WTC11 (cell line): Measurements from ENCODE around the gene C2CD2. TPM values are rescaled to one million over a fixed set of nuclear protein-coding genes. Genes with fewer than 3 reads are reported as not detected.

Experiments used
- ATAC-seq: fragments of 200-7000 bp; cut with Tn5 transposase; 2 replicates; pipeline ENCODE4 v1.10.0; 2021; ENCODE audit warnings: mild to moderate bottlenecking, moderate library complexity
- CTCF ChIA-PET: fragments of 300-600 bp; sonication (Branson Sonifier 250); formaldehyde crosslinking; loops from one replicate; lab custom pipeline; 2021; ENCODE audit warnings: antibody characterized with exemption; lab: Charles Lee
- POLR2A ChIA-PET: fragments of 350-600 bp; sonication (Branson Sonifier 250); formaldehyde crosslinking; loops from one replicate; lab custom pipeline; 2021; ENCODE audit warnings: antibody characterized with exemption; lab: Charles Lee
- DNase-seq: peaks from one replicate; pipeline ENCODE4 v3.0.0; 2021; ENCODE audit warnings: low spot score
- H3K27ac Mint-ChIP-seq: 2 replicates; pipeline ENCODE4 v1.8.0; 2021; ENCODE audit warnings: mixed read lengths
- H3K27me3 Mint-ChIP-seq: 2 replicates; pipeline ENCODE4 v1.8.0; 2021; ENCODE audit warnings: low read depth, mild to moderate bottlenecking, moderate library complexity, mixed read lengths
- H3K36me3 Mint-ChIP-seq: 2 replicates; pipeline ENCODE4 v1.8.0; 2021; ENCODE audit warnings: mixed read lengths
- H3K4me1 Mint-ChIP-seq: 2 replicates; pipeline ENCODE4 v1.8.0; 2022; ENCODE audit warnings: mixed read lengths
- H3K4me3 Mint-ChIP-seq: 2 replicates; pipeline ENCODE4 v1.8.0; 2021; ENCODE audit warnings: mild to moderate bottlenecking, moderate library complexity, mixed read lengths
- H3K9me3 Mint-ChIP-seq: 2 replicates; pipeline ENCODE4 v1.8.0; 2021; ENCODE audit warnings: mixed read lengths
- ARID4B ChIP-seq: sonication (generic); formaldehyde crosslinking; IDR thresholded peaks from 2 replicates; pipeline ENCODE4 v1.8.0; 2023; ENCODE audit warnings: missing genetic modification reagents, mild to moderate bottlenecking, borderline replicate concordance
- CREB1 ChIP-seq: sonication (generic); formaldehyde crosslinking; IDR thresholded peaks from 2 replicates; pipeline ENCODE4 v1.8.0; 2023; ENCODE audit warnings: mild to moderate bottlenecking, missing genetic modification reagents
- CTCF ChIP-seq: fragments of 200-600 bp; IDR thresholded peaks from 2 replicates; pipeline ENCODE4 v1.8.0; 2022; ENCODE audit warnings: antibody characterized with exemption
- E2F5 ChIP-seq: sonication (generic); formaldehyde crosslinking; IDR thresholded peaks from 2 replicates; pipeline ENCODE4 v1.8.1; 2022; ENCODE audit warnings: mild to moderate bottlenecking, moderate library complexity, missing genetic modification reagents
- ERG ChIP-seq: fragments of 250-450 bp; sonication (Bioruptor Pico); IDR thresholded peaks from 2 replicates; pipeline ENCODE4 v1.8.0; 2021; ENCODE audit warnings: mild to moderate bottlenecking
- GTF2I ChIP-seq: fragments of 250-450 bp; sonication (Bioruptor Pico); conservative IDR thresholded peaks from 2 replicates; pipeline ENCODE4 v1.4.0; 2021; ENCODE audit warnings: mild to moderate bottlenecking
- HMGA2 ChIP-seq: fragments of 250-450 bp; sonication (Bioruptor Pico); IDR thresholded peaks from 2 replicates; pipeline ENCODE4 v1.4.0; 2021; ENCODE audit warnings: mild to moderate bottlenecking, moderate library complexity
- IRF2 ChIP-seq: sonication (generic); formaldehyde crosslinking; IDR thresholded peaks from 2 replicates; pipeline ENCODE4 v1.8.0; 2022; ENCODE audit warnings: low read depth, missing genetic modification reagents, borderline replicate concordance
- MLX ChIP-seq: sonication (generic); formaldehyde crosslinking; IDR thresholded peaks from 2 replicates; pipeline ENCODE4 v1.8.1; 2023; ENCODE audit warnings: mild to moderate bottlenecking, missing genetic modification reagents, moderate library complexity
- MYBL2 ChIP-seq: sonication (generic); formaldehyde crosslinking; IDR thresholded peaks from 2 replicates; pipeline ENCODE4 v1.8.1; 2023; ENCODE audit warnings: mild to moderate bottlenecking, moderate library complexity, missing genetic modification reagents
- NR3C1 ChIP-seq: sonication (generic); formaldehyde crosslinking; conservative IDR thresholded peaks from 2 replicates; pipeline ENCODE4 v1.8.1; 2023; ENCODE audit warnings: low read depth, mild to moderate bottlenecking, missing genetic modification reagents
- PRDM15 ChIP-seq: sonication (generic); formaldehyde crosslinking; IDR thresholded peaks from 2 replicates; pipeline ENCODE4 v1.8.0; 2022; ENCODE audit warnings: missing genetic modification reagents
- SP1 ChIP-seq: sonication (generic); formaldehyde crosslinking; conservative IDR thresholded peaks from 2 replicates; pipeline ENCODE4 v1.8.1; 2022; ENCODE audit warnings: missing genetic modification reagents
- USF2 ChIP-seq: sonication (generic); formaldehyde crosslinking; IDR thresholded peaks from 2 replicates; pipeline ENCODE4 v1.8.1; 2023; ENCODE audit warnings: mild to moderate bottlenecking, missing genetic modification reagents, moderate library complexity
- ZNF121 ChIP-seq: sonication (generic); formaldehyde crosslinking; IDR thresholded peaks from 2 replicates; pipeline ENCODE4 v1.8.0; 2023; ENCODE audit warnings: missing genetic modification reagents
- ZNF219 ChIP-seq: sonication (generic); formaldehyde crosslinking; IDR thresholded peaks from 2 replicates; pipeline ENCODE4 v1.8.0; 2023; ENCODE audit warnings: missing genetic modification reagents, mild to moderate bottlenecking, borderline replicate concordance
- ZNF396 ChIP-seq: fragments of 250-450 bp; sonication (Bioruptor Pico); IDR thresholded peaks from 2 replicates; pipeline ENCODE4 v1.8.0; 2021; ENCODE audit warnings: mild to moderate bottlenecking, moderate library complexity, borderline replicate concordance
- ZNF416 ChIP-seq: fragments of 250-450 bp; sonication (Bioruptor Pico); IDR thresholded peaks from 2 replicates; pipeline ENCODE4 v1.9.0; 2021; ENCODE audit warnings: mild to moderate bottlenecking, inconsistent platforms
- total RNA-seq: library from RNA; stranded (reverse); gene quantifications from 3 replicates; pipeline ENCODE4 v1.2.3, GENCODE V29; 2021

The C2CD2 gene
- total RNA-seq, 1 experiment from 2014 or later, result 11.2 TPM

- no peak for TF ChIP-seq ERG (CRISPR knock-in tag)
- no peak for TF ChIP-seq CTCF
- TF ChIP-seq, all 79 proteins: peak for 0
Measured at GRCh38 chr21:41881051-41881450, 72.8 kb downstream of the C2CD2 start (continued).

GRCh38 chr21:41880153-41880552, 73.7 kb downstream of the C2CD2 start:
- H3K4me1 Mint-ChIP-seq, result peaks cover 21% of the 10 kb centered on the region
- H3K36me3 Mint-ChIP-seq, result no peaks in the 10 kb centered on the region
- CTCF ChIA-PET, result interaction anchor here (0.8 to 1.4 kb wide), 3 partner anchors 212 to 237 kb away, joined by 3 to 5 read pairs (median 3); no protein-coding TSS in a partner anchor
- no peaks in the 10 kb centered on the region for H3K9me3 Mint-ChIP-seq
- no peak overlapping the region for H3K27ac Mint-ChIP-seq
- ATAC-seq, result no peak
- TF ChIP-seq ZNF396 (CRISPR knock-in tag), result no peak
- TF ChIP-seq ZNF121 (CRISPR knock-in tag), result peak; percentile 91
- no peak for TF ChIP-seq MYBL2 (CRISPR knock-in tag)
- no peak for DNase-seq
- no peaks in the 10 kb centered on the region; the same call in 1 of the 2 replicates for H3K27me3 Mint-ChIP-seq
- peak overlapping the region; percentile 79 for H3K4me3 Mint-ChIP-seq
- POLR2A ChIA-PET, result no interaction called here

- peak; percentile 87 for DNase-seq
- no peaks in the 10 kb centered on the region for H3K36me3 Mint-ChIP-seq
- peak within 1 kb of the TSS; percentile 79 for H3K4me3 Mint-ChIP-seq
- no peaks in the 10 kb centered on the region; the same call in 1 of the 2 replicates for H3K27me3 Mint-ChIP-seq
- H3K27ac Mint-ChIP-seq, result no peak within 1 kb of the TSS
- ChIA-PET POLR2A (no interaction called here), CTCF (interaction anchor here (0.8 to 1.4 kb wide), 3 partner anchors 213 to 238 kb away, joined by 3 to 5 read pairs (median 3); no protein-coding TSS in a partner anchor)
- ATAC-seq, result peak; percentile 80
- H3K9me3 Mint-ChIP-seq, result no peaks in the 10 kb centered on the region
- H3K4me1 Mint-ChIP-seq, result peaks cover 14% of the 10 kb centered on the region
- TF ChIP-seq GTF2I (0 out of 2 replicates have a peak, but pooled peaks have one; percentile 17), IRF2 (CRISPR knock-in tag) (no peak), E2F5 (CRISPR knock-in tag) (no peak), HMGA2 (CRISPR knock-in tag) (no peak), ARID4B (CRISPR knock-in tag) (no peak), CREB1 (CRISPR knock-in tag) (no peak), USF2 (CRISPR knock-in tag) (peak; percentile 11; the same call in 1 of the 2 replicates), SP1 (CRISPR knock-in tag) (peak; percentile 38; the same call in 1 of the 2 replicates), NR3C1 (CRISPR knock-in tag) (no peak), PRDM15 (peak; percentile 92), ZNF219 (CRISPR knock-in tag) (no peak), ZNF416 (CRISPR knock-in tag) (no peak), MLX (CRISPR knock-in tag) (no peak)
Measured at GRCh38 chr21:41879190-41879998, 74.4 kb downstream of the C2CD2 start, which contains the start of gene PRDM15. TSS of gene PRDM15 (minus strand) at chr21:41879344. CDS start at chr21:41860363, 18,981 bp downstream.
